Neural crest cell (in vitro differentiated cells): ENCODE data around the gene CD79B. TPM values are rescaled to one million over a fixed set of nuclear protein-coding genes. Genes with fewer than 3 reads are reported as not detected.
A peak's percentile ranks its signal among the peaks of the same experiment; 100 is the strongest.

Source experiments
- DNase-seq: peaks from one replicate; pipeline ENCODE4 v3.0.0; 2021; ENCODE audit warnings: low read depth, mixed read lengths, low spot score
- H3K27ac Mint-ChIP-seq: one replicate; pipeline ENCODE4 v1.8.0; 2021; ENCODE audit warnings: mild to moderate bottlenecking, mixed read lengths; ENCODE audit not compliant: unreplicated experiment
- H3K27me3 Mint-ChIP-seq: 2 replicates; pipeline ENCODE4 v1.8.0; 2021; ENCODE audit warnings: low read depth, mild to moderate bottlenecking, mixed read lengths
- H3K36me3 Mint-ChIP-seq: 2 replicates; pipeline ENCODE4 v1.8.0; 2021; ENCODE audit warnings: low read depth, mild to moderate bottlenecking, mixed read lengths
- H3K4me1 Mint-ChIP-seq: 2 replicates; pipeline ENCODE4 v1.8.0; 2021; ENCODE audit warnings: mixed read lengths
- H3K4me3 Mint-ChIP-seq: one replicate; pipeline ENCODE4 v1.8.0; 2021; ENCODE audit warnings: mild to moderate bottlenecking, mixed read lengths
- H3K9me3 Mint-ChIP-seq: 2 replicates; pipeline ENCODE4 v1.8.0; 2021; ENCODE audit warnings: mixed read lengths
- CTCF ChIP-seq: fragments of 200-600 bp; sonication (generic); conservative IDR thresholded peaks from 2 replicates; pipeline ENCODE4 v1.5.0; 2021; ENCODE audit warnings: antibody characterized with exemption, mild to moderate bottlenecking
- total RNA-seq: library from RNA; stranded (reverse); gene quantifications from 2 replicates; pipeline ENCODE4 v1.2.1, GENCODE V29; 2021

The CD79B gene
- total RNA-seq, 1 donor from 2014 or later = 1.0 TPM

- H3K27me3 Mint-ChIP-seq = no peaks in the 10 kb centered on the region
- H3K4me1 Mint-ChIP-seq = no peaks in the 10 kb centered on the region
- H3K4me3 Mint-ChIP-seq = no peak overlapping the region
- H3K9me3 Mint-ChIP-seq = no peaks in the 10 kb centered on the region
- H3K27ac Mint-ChIP-seq = no peak overlapping the region
- peak; percentile 79 for TF ChIP-seq CTCF
- no peaks in the 10 kb centered on the region for H3K36me3 Mint-ChIP-seq
- peak; percentile 61 for DNase-seq
These were observed 14.6 kb upstream of the CD79B start for GRCh38 chr17:63946440-63947363.

DNA sequence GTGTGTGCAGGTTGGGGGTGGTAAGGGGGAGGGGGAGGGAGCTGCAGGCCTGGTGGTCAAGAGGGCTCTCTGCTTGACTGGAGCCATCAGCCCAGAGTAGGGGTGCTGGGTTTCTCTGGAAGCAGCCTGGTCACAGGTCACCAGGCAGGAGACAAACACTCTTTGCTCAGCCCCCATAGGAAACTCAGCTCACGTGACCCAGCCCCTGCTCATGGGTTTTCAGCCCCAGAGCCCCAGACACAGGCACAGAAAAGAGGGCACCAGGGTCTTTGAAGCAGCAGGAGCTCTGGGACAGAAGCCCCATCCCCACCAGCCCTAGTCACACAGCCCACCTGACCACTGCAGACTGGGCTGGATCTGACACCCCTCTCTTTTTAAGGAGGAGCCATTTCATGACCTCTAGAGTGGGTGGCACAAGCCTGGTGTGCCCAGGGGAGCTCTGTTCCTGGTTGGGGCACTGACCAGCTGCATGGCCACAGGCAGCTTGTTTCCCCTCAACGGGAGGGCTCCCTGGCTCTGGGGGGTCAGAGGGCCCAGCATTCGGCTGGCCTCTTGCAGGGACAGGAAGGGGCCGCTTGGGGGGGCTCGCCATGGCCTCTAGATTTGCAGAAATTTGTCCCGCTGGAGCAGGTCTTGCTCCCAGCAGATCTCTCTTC, 13.8 kb upstream of the CD79B start:
- no peaks in the 10 kb centered on the region for H3K9me3 Mint-ChIP-seq
- DNase-seq = no peak
- H3K27ac Mint-ChIP-seq = no peak overlapping the region
- H3K36me3 Mint-ChIP-seq = no peaks in the 10 kb centered on the region
- TF ChIP-seq CTCF = no peak
- no peak overlapping the region for H3K4me3 Mint-ChIP-seq
- no peaks in the 10 kb centered on the region for H3K27me3 Mint-ChIP-seq
- no peaks in the 10 kb centered on the region for H3K4me1 Mint-ChIP-seq

- H3K4me1 Mint-ChIP-seq = no peaks in the 10 kb centered on the region
- TF ChIP-seq CTCF = no peak
- DNase-seq = no peak
- no peak overlapping the region for H3K4me3 Mint-ChIP-seq
- H3K36me3 Mint-ChIP-seq = no peaks in the 10 kb centered on the region
- H3K27ac Mint-ChIP-seq = no peak overlapping the region
- H3K27me3 Mint-ChIP-seq = no peaks in the 10 kb centered on the region
- no peaks in the 10 kb centered on the region for H3K9me3 Mint-ChIP-seq
These were observed 12.8 kb upstream of the CD79B start for GRCh38 chr17:63944736-63945499.

GRCh38 chr17:63943745-63944144, 11.6 kb upstream of the CD79B start:
- DNase-seq = no peak
- Mint-ChIP-seq H3K27ac (no peak overlapping the region), H3K27me3 (no peaks in the 10 kb centered on the region), H3K36me3 (no peaks in the 10 kb centered on the region), H3K4me1 (peaks cover 5% of the 10 kb centered on the region), H3K9me3 (no peaks in the 10 kb centered on the region), H3K4me3 (no peak overlapping the region)
- TF ChIP-seq CTCF = no peak

GRCh38 chr17:63942309-63942985, 10.3 kb upstream of the CD79B start:
- Mint-ChIP-seq H3K36me3 (no peaks in the 10 kb centered on the region), H3K9me3 (no peaks in the 10 kb centered on the region), H3K27ac (no peak overlapping the region), H3K4me1 (peaks cover 9% of the 10 kb centered on the region), H3K27me3 (no peaks in the 10 kb centered on the region), H3K4me3 (no peak overlapping the region)
- no peak for TF ChIP-seq CTCF
- DNase-seq = no peak
